Fibroblast of skin of left biceps (primary cell): ENCODE measurements around the gene ERVFRD-1.
A peak's percentile ranks its signal among the peaks of the same experiment; 100 is the strongest.

Experiments
- DNase-seq, 2 experiments: peaks; one replicate each; pipeline ENCODE4 v3.0.0-alpha.2; 2013; ENCODE audit warnings: low read depth in 2 of 2

Gene ERVFRD-1

GRCh38 chr6:11110921-11111768 lies at the start of gene ERVFRD-1:
TSS of gene ERVFRD-1 (minus strand) at chr6:11111725. CDS start at chr6:11105310, 6,415 bp downstream.
- DNase-seq: no peak

GRCh38 chr6:11160199-11160598 lies 48.7 kb upstream of the ERVFRD-1 start:
- DNase-seq: no peak

GRCh38 chr6:11155589-11155988 lies 44.1 kb upstream of the ERVFRD-1 start:
- DNase-seq: no peak

- no peak for DNase-seq
Measured at GRCh38 chr6:11153447-11153846, 41.9 kb upstream of the ERVFRD-1 start.

- DNase-seq: no peak
Measured at GRCh38 chr6:11152581-11152980, 41.1 kb upstream of the ERVFRD-1 start.

GRCh38 chr6:11151488-11151887 lies 40.0 kb upstream of the ERVFRD-1 start:
- DNase-seq: no peak

- no peak for DNase-seq
Measured at GRCh38 chr6:11149551-11149950, 38.0 kb upstream of the ERVFRD-1 start.

- DNase-seq: no peak
Measured at GRCh38 chr6:11146117-11146826, 34.7 kb upstream of the ERVFRD-1 start.

- peak in 1 of 2 experiments; percentile 24 for DNase-seq
Measured at GRCh38 chr6:11144393-11144851, 32.9 kb upstream of the ERVFRD-1 start.

GRCh38 chr6:11143394-11144371 lies 32.2 kb upstream of the ERVFRD-1 start:
- DNase-seq: peak in 1 of 2 experiments; percentile 39

GRCh38 chr6:11142296-11143027 lies 30.9 kb upstream of the ERVFRD-1 start:
- no peak for DNase-seq

GRCh38 chr6:11141295-11141694 lies 29.8 kb upstream of the ERVFRD-1 start:
- DNase-seq: no peak

- no peak for DNase-seq
Measured at GRCh38 chr6:11140056-11140455, 28.5 kb upstream of the ERVFRD-1 start.

- no peak for DNase-seq
Measured at GRCh38 chr6:11139051-11139960, 27.8 kb upstream of the ERVFRD-1 start.

- DNase-seq: no peak
Measured at GRCh38 chr6:11136809-11137208, 25.3 kb upstream of the ERVFRD-1 start.

GRCh38 chr6:11133281-11133680 lies 21.8 kb upstream of the ERVFRD-1 start:
- DNase-seq: no peak

GRCh38 chr6:11132194-11132888 lies 20.8 kb upstream of the ERVFRD-1 start:
- no peak for DNase-seq

- DNase-seq: no peak
Measured at GRCh38 chr6:11130605-11131004, 19.1 kb upstream of the ERVFRD-1 start.

- DNase-seq: no peak
Measured at GRCh38 chr6:11129908-11130565, 18.5 kb upstream of the ERVFRD-1 start.
